H9 (cell line): ENCODE measurements around the gene PLB1. TPM values are rescaled to one million over a fixed set of nuclear protein-coding genes. Genes with fewer than 3 reads are reported as not detected.

Source experiments
- DNase-seq: peaks from one replicate; pipeline ENCODE4 v3.0.0-alpha.2; 2017
- H2AFZ ChIP-seq: one replicate; pipeline ENCODE4 v1.6.1; 2013; ENCODE audit warnings: mild to moderate bottlenecking, low read length, control low read depth, moderate library complexity
- H2AK5ac ChIP-seq: 2 replicates; pipeline ENCODE4 v1.6.1; 2013; ENCODE audit warnings: low read length, control low read depth, mixed read lengths; ENCODE audit not compliant: insufficient read length
- H2BK120ac ChIP-seq: one replicate; pipeline ENCODE4 v1.6.1; 2013; ENCODE audit warnings: low read depth, mild to moderate bottlenecking, low read length, control low read depth, inconsistent platforms; ENCODE audit not compliant: poor library complexity, severe bottlenecking
- H2BK12ac ChIP-seq: 2 replicates; pipeline ENCODE4 v1.6.1; 2013; ENCODE audit warnings: low read length, control low read depth, mixed read lengths, low read depth; ENCODE audit not compliant: insufficient read length
- H2BK15ac ChIP-seq: 2 replicates; pipeline ENCODE4 v1.6.1; 2013; ENCODE audit warnings: low read depth, low read length, control low read depth
- H2BK20ac ChIP-seq: one replicate; pipeline ENCODE4 v1.6.1; 2013; ENCODE audit warnings: low read depth, mild to moderate bottlenecking, low read length, control low read depth, inconsistent platforms; ENCODE audit not compliant: poor library complexity, severe bottlenecking
- H2BK5ac ChIP-seq: 2 replicates; pipeline ENCODE4 v1.6.1; 2013; ENCODE audit warnings: low read length, control low read depth, mixed read lengths; ENCODE audit not compliant: insufficient read length
- H3K14ac ChIP-seq: 2 replicates; pipeline ENCODE4 v1.6.1; 2013; ENCODE audit warnings: low read length, control low read depth; ENCODE audit not compliant: insufficient read depth
- H3K18ac ChIP-seq: 2 replicates; pipeline ENCODE4 v1.6.1; 2013; ENCODE audit warnings: low read depth, mild to moderate bottlenecking, mixed read lengths, low read length, control low read depth; ENCODE audit not compliant: insufficient read length
- H3K23ac ChIP-seq: 2 replicates; pipeline ENCODE4 v1.6.1; 2013; ENCODE audit warnings: low read length, control low read depth, mixed read lengths, low read depth; ENCODE audit not compliant: insufficient read length
- H3K23me2 ChIP-seq: 2 replicates; pipeline ENCODE4 v1.6.1; 2013; ENCODE audit warnings: low read depth, mild to moderate bottlenecking, mixed read lengths, low read length, control low read depth; ENCODE audit not compliant: insufficient read length, poor library complexity, severe bottlenecking
- H3K27ac ChIP-seq: 2 replicates; pipeline ENCODE4 v1.5.1; 2013; ENCODE audit warnings: low read length, control low read depth, mixed read lengths, low read depth; ENCODE audit not compliant: insufficient read length
- H3K27me3 ChIP-seq: 2 replicates; pipeline ENCODE4 v1.6.1; 2013; ENCODE audit warnings: low read length, control low read depth, inconsistent platforms; ENCODE audit not compliant: insufficient read depth
- H3K4ac ChIP-seq: 2 replicates; pipeline ENCODE4 v1.6.1; 2013; ENCODE audit warnings: low read depth, mild to moderate bottlenecking, control low read depth, inconsistent platforms, low read length, moderate library complexity
- H3K4me1 ChIP-seq: 2 replicates; pipeline ENCODE4 v1.6.1; 2013; ENCODE audit warnings: low read length, control low read depth, inconsistent platforms; ENCODE audit not compliant: insufficient read depth
- H3K4me2 ChIP-seq: 2 replicates; pipeline ENCODE4 v1.6.1; 2013; ENCODE audit warnings: low read length, control low read depth, mixed read lengths; ENCODE audit not compliant: insufficient read length, insufficient read depth
- H3K56ac ChIP-seq: 2 replicates; pipeline ENCODE4 v1.6.1; 2013; ENCODE audit warnings: low read depth, mild to moderate bottlenecking, mixed read lengths, low read length, control low read depth; ENCODE audit not compliant: insufficient read length
- H3K79me1 ChIP-seq: 2 replicates; pipeline ENCODE4 v1.6.1; 2013; ENCODE audit warnings: low read depth, mild to moderate bottlenecking, moderate library complexity, low read length, control low read depth, inconsistent platforms; ENCODE audit not compliant: insufficient read depth, poor library complexity, severe bottlenecking
- H3K79me2 ChIP-seq: 2 replicates; pipeline ENCODE4 v1.6.1; 2013; ENCODE audit warnings: low read length, control low read depth, inconsistent platforms; ENCODE audit not compliant: insufficient read depth
- H3K9ac ChIP-seq: 2 replicates; pipeline ENCODE4 v1.6.1; 2013; ENCODE audit warnings: low read length, control low read depth, mixed read lengths; ENCODE audit not compliant: insufficient read length; ENCODE audit errors: extremely low read depth
- H3K9me3 ChIP-seq: one replicate; pipeline ENCODE4 v1.6.1; 2013; ENCODE audit warnings: low read depth, low read length, inconsistent platforms; ENCODE audit not compliant: control insufficient read depth
- H3T11ph ChIP-seq: one replicate; pipeline ENCODE4 v1.6.1; 2013; ENCODE audit warnings: mild to moderate bottlenecking, low read length, control low read depth, inconsistent platforms
- H4K20me1 ChIP-seq: one replicate; pipeline ENCODE4 v1.6.1; 2013; ENCODE audit not compliant: control insufficient read depth, insufficient read length, insufficient read depth
- H4K5ac ChIP-seq: 2 replicates; pipeline ENCODE4 v1.6.1; 2013; ENCODE audit warnings: low read depth, mild to moderate bottlenecking, mixed read lengths, low read length, control low read depth; ENCODE audit not compliant: insufficient read length
- H4K8ac ChIP-seq: replicated peaks from 2 replicates; pipeline ENCODE4 v1.6.1; 2013; ENCODE audit warnings: low read length, control low read depth, mixed read lengths, low read depth; ENCODE audit not compliant: insufficient read length
- H4K91ac ChIP-seq: 2 replicates; pipeline ENCODE4 v1.6.1; 2013; ENCODE audit warnings: low read depth, mild to moderate bottlenecking, moderate library complexity, mixed read lengths, low read length, control low read depth; ENCODE audit not compliant: insufficient read length
- H3K27ac Mint-ChIP-seq, 3 experiments: 2 replicates in 2 of 3; 3 replicates in 1 of 3; pipeline ENCODE4 v1.8.0; 2020 to 2021; ENCODE audit warnings: mixed read lengths in 3 of 3, mild to moderate bottlenecking in 1 of 3, moderate library complexity in 1 of 3
- H3K27me3 Mint-ChIP-seq: 2 replicates; pipeline ENCODE4 v1.8.0; 2021; ENCODE audit warnings: low read depth, mild to moderate bottlenecking, moderate library complexity, mixed read lengths
- H3K36me3 Mint-ChIP-seq, 3 experiments: 2 replicates in 2 of 3; 3 replicates in 1 of 3; pipeline ENCODE4 v1.8.0; 2020 to 2021; ENCODE audit warnings: low read depth in 3 of 3, mixed read lengths in 3 of 3; ENCODE audit not compliant: insufficient read depth in 1 of 3
- H3K4me1 Mint-ChIP-seq, 2 experiments: 2 replicates each; pipeline ENCODE4 v1.8.0; 2020; ENCODE audit warnings: mixed read lengths in 2 of 2
- H3K4me3 Mint-ChIP-seq, 2 experiments: 2 replicates in 1 of 2; 3 replicates in 1 of 2; pipeline ENCODE4 v1.8.0; 2020 to 2021; ENCODE audit warnings: mild to moderate bottlenecking in 2 of 2, mixed read lengths in 2 of 2, moderate library complexity in 1 of 2
- H3K9me3 Mint-ChIP-seq, 2 experiments: 2 replicates in 1 of 2; 3 replicates in 1 of 2; pipeline ENCODE4 v1.8.0; 2020; ENCODE audit warnings: mild to moderate bottlenecking in 2 of 2, mixed read lengths in 2 of 2, moderate library complexity in 1 of 2
- CTCF ChIP-seq: fragments of 200-600 bp; sonication (generic); conservative IDR thresholded peaks from 3 replicates; pipeline ENCODE4 v1.8.0; 2021; ENCODE audit warnings: antibody characterized with exemption, mild to moderate bottlenecking
- WGBS: extraction: QIAGEN DNeasy Blood & Tissue Kit; methylation state at CpG from one replicate; pipeline ENCODE4 v1.1.7; 2013; ENCODE audit warnings: missing lambda C conversion rate, low lambda C conversion rate, mixed read lengths; ENCODE audit not compliant: insufficient read length; ENCODE audit errors: extremely low coverage; 5-methylcytosine and 5-hydroxymethylcytosine counted together
- total RNA-seq: library from RNA; stranded (reverse); gene quantifications from 2 replicates; pipeline ENCODE4 v1.2.1, GENCODE V29; 2021

The PLB1 gene
- total RNA-seq, 1 experiment from 2014 or later, result not detected

GRCh38 chr2:28668106-28668814, 172.4 kb downstream of the PLB1 start:
- peaks cover 0 to 3% (median 0%) of the 10 kb centered on the region in 3 experiments; a peak in 1 of 7 replicates for H3K36me3 Mint-ChIP-seq
- H2BK120ac ChIP-seq, result no peak overlapping the region
- no peaks in the 10 kb centered on the region for H3K79me1 ChIP-seq
- H3K9me3 Mint-ChIP-seq, result peaks cover 7% of the 10 kb centered on the region in 2 experiments; a peak in 3 of 5 replicates
- H4K5ac ChIP-seq, result no peak overlapping the region
- H3K79me2 ChIP-seq, result no peaks in the 10 kb centered on the region
- H2AFZ ChIP-seq, result no peak overlapping the region
- H3K9ac ChIP-seq, result no peak overlapping the region
- H2BK15ac ChIP-seq, result no peak overlapping the region
- H3K56ac ChIP-seq, result no peak overlapping the region
- H3K4me1 Mint-ChIP-seq, result peaks cover 15 to 17% of the 10 kb centered on the region in 2 experiments
- H3K4me1 ChIP-seq, result no peaks in the 10 kb centered on the region
- H3K14ac ChIP-seq, result no peak overlapping the region; the same call in 1 of the 2 replicates
- H2BK12ac ChIP-seq, result no peak overlapping the region
- no peak overlapping the region for H3K18ac ChIP-seq
- H3T11ph ChIP-seq, result no peak overlapping the region
- H4K20me1 ChIP-seq, result no peaks in the 10 kb centered on the region
- no peak overlapping the region for H2BK5ac ChIP-seq
- DNase-seq, result no peak
- H3K4me3 Mint-ChIP-seq, result no peak overlapping the region
- no peak overlapping the region for H4K8ac ChIP-seq
- no peak overlapping the region for H2BK20ac ChIP-seq
- H3K27ac ChIP-seq, result no peak overlapping the region
- TF ChIP-seq CTCF, result no peak
- H3K23ac ChIP-seq, result no peak overlapping the region
- H3K27ac Mint-ChIP-seq, result no peak overlapping the region
- H4K91ac ChIP-seq, result no peak overlapping the region
- H2AK5ac ChIP-seq, result no peak overlapping the region
- no peaks in the 10 kb centered on the region for H3K27me3 ChIP-seq
- H3K4me2 ChIP-seq, result no peak overlapping the region
- no peak overlapping the region for H3K4ac ChIP-seq
- WGBS, result no CpG with 5 or more reads among the region's 5 CpGs
- no peaks in the 10 kb centered on the region for H3K23me2 ChIP-seq
- H3K27me3 Mint-ChIP-seq, result peaks cover 3% of the 10 kb centered on the region
- H3K9me3 ChIP-seq, result no peaks in the 10 kb centered on the region
